Lower lobe of right lung (tissue), 2 donors: ENCODE data around the gene IARS2. TPM values are rescaled to one million over a fixed set of nuclear protein-coding genes. Genes with fewer than 3 reads are reported as not detected.

Experiments
- ATAC-seq, 2 donors: fragments of 200-7000 bp; cut with Tn5 transposase; one replicate each; pipeline ENCODE4 v1.9.1; 2020 to 2022; ENCODE audit warnings: mild to moderate bottlenecking in 2 of 2, moderate library complexity in 2 of 2
- DNase-seq: peaks from one replicate; pipeline ENCODE4 v3.0.0-alpha.2; 2020
- H3K27ac ChIP-seq: fragments of 200-600 bp; one replicate; pipeline ENCODE4 v1.8.0; 2022
- H3K27me3 ChIP-seq: fragments of 200-600 bp; one replicate; pipeline ENCODE4 v1.8.0; 2022; ENCODE audit warnings: low read depth
- H3K36me3 ChIP-seq: fragments of 200-600 bp; one replicate; pipeline ENCODE4 v1.8.0; 2022; ENCODE audit warnings: mild to moderate bottlenecking
- H3K4me1 ChIP-seq: fragments of 200-600 bp; one replicate; pipeline ENCODE4 v1.8.0; 2022
- H3K4me3 ChIP-seq: fragments of 200-600 bp; one replicate; pipeline ENCODE4 v1.8.0; 2022; ENCODE audit warnings: mild to moderate bottlenecking
- H3K9me3 ChIP-seq: fragments of 200-600 bp; one replicate; pipeline ENCODE4 v1.8.0; 2022
- CTCF ChIP-seq: fragments of 200-600 bp; IDR thresholded peaks from one replicate; pipeline ENCODE4 v1.8.0; 2022; ENCODE audit warnings: antibody characterized with exemption, mild to moderate bottlenecking
- intact Hi-C: fragments of 100-400 bp; cut with DNase I; formaldehyde crosslinking; loops from one replicate; pipeline ENCODE4 v1.11.0; 2022
- total RNA-seq: library from RNA; stranded (reverse); fragmentation: NEBNext Ultra II Directional; extraction: Animal tissue kit (Norgen Biotek cat#: 25700); gene quantifications from one replicate; pipeline ENCODE4 v1.2.1, GENCODE V29; 2021
- donor health status: DM: no; HTN: yes; CAD: no; lungs with severe emphysema.

Gene IARS2
- total RNA-seq, 1 donor from 2014 or later: 51.9 TPM

DNA sequence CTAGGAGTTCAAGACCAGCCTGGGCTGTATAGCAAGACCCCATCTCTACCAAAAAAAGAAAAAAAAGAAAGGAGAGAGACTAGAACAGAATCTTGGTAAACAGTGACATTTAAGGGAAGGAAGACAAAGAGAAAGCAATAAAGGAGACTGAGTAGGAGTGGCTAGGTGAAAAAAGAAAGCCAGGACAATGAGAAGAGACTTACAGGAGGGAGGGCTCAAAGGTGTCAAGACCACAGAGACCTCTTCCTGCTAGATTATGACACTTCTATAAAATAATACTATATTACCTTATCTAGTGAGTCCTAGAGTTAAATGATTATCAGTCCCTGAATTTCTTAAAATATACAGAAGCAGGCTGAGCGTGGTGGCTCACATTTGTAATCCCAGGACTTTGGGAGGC lies 37.6 kb upstream of the IARS2 start:
- H3K27ac ChIP-seq: no peak overlapping the region
- DNase-seq: no peak

DNA sequence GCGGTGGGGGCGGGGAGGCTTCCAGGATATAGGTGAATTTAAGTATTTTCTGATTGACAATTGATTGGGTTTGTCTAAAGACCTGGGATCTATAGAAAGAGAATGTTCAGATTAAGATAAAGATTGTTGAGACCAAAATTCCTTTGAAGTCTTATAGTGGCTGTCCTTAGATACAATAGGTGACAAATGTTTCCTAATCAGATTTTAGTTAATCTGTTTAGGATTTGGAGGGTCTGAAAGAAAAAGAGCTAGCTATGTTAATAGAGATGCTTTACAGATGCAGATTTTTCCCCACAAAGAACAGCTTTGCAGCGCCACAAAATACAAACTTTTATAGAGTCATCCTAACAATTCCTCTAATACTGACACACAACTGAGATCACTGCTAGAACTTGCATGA lies 33.1 kb upstream of the IARS2 start:
- intact Hi-C loops: no loop called here
- no peak overlapping the region for H3K4me3 ChIP-seq
- DNase-seq (no peak), ATAC-seq (no peak)
- no peaks in the 10 kb centered on the region for H3K27me3 ChIP-seq
- H3K9me3 ChIP-seq: no peaks in the 10 kb centered on the region
- no peaks in the 10 kb centered on the region for H3K4me1 ChIP-seq
- no peak for TF ChIP-seq CTCF
- H3K27ac ChIP-seq: no peak overlapping the region
- peaks cover 87% of the 10 kb centered on the region for H3K36me3 ChIP-seq

More for the DNA sequence above, 37.6 kb upstream of the IARS2 start:
- H3K4me1 ChIP-seq: no peaks in the 10 kb centered on the region
- no peak for ATAC-seq
- H3K9me3 ChIP-seq: no peaks in the 10 kb centered on the region
- H3K36me3 ChIP-seq: peaks cover 55% of the 10 kb centered on the region
- H3K27me3 ChIP-seq: no peaks in the 10 kb centered on the region
- intact Hi-C loops: no loop called here
- H3K4me3 ChIP-seq: no peak overlapping the region
- no peak for TF ChIP-seq CTCF

- H3K36me3 ChIP-seq: peaks cover 93% of the 10 kb centered on the region
- H3K27me3 ChIP-seq: no peaks in the 10 kb centered on the region
- no peaks in the 10 kb centered on the region for H3K4me1 ChIP-seq
- no peak for TF ChIP-seq CTCF
- no peak overlapping the region for H3K27ac ChIP-seq
- no peak overlapping the region for H3K4me3 ChIP-seq
- no peaks in the 10 kb centered on the region for H3K9me3 ChIP-seq
- intact Hi-C loops: no loop called here
- DNase-seq (no peak), ATAC-seq (no peak)
These were observed 31.3 kb upstream of the IARS2 start for GRCh38 chr1:220062629-220063028.

GRCh38 chr1:220067269-220068204 lies 26.4 kb upstream of the IARS2 start:
- H3K27me3 ChIP-seq: no peaks in the 10 kb centered on the region
- no peaks in the 10 kb centered on the region for H3K4me1 ChIP-seq
- intact Hi-C loops: no loop called here
- no peaks in the 10 kb centered on the region for H3K9me3 ChIP-seq
- no peak overlapping the region for H3K27ac ChIP-seq
- DNase-seq: no peak
- ATAC-seq: no peak
- peaks cover 87% of the 10 kb centered on the region for H3K36me3 ChIP-seq
- TF ChIP-seq CTCF: no peak
- H3K4me3 ChIP-seq: no peak overlapping the region

DNA sequence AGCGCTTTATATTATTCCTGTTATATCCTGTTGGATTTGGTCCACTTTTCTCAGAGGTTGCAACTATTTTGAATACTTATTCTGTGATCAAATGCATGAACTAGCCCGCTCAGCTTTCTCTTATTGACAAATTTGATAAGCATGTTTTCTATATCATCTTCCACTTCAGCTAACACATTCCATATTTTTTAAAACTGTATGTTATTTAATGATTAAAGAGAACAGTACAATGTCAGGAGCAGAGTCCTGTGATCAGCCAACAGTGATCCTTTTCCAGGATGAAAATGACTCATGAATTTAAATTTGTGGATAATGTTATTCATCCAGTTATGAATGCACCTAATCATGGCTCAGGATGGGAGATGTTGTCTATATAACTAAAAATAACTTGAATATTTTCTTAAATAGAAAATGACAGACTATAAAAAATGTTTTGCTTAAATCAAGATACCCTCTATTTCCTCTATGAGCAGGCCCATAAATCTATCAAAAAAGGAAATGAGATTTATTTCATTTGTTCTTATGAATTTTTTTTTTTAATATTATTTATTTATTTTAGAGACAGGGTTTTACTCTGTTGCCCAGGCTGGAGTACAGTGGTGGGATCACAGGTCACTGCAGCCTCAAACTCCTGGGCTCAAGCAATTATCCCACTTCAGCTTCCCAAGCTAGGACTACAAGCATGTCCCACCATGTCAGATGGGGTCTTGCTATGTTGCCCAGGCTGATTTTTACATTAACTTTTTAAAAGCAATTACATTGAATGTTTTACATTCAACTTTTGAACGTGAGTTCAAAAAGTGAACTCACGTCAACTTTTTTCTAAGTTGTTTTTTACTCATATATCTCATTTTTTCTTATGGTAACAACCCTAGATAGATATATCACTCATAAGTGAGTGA lies 16.8 kb upstream of the IARS2 start:
- H3K27me3 ChIP-seq: no peaks in the 10 kb centered on the region
- DNase-seq: no peak
- no peak overlapping the region for H3K27ac ChIP-seq
- no peak for ATAC-seq
- no peak overlapping the region for H3K4me3 ChIP-seq
- H3K4me1 ChIP-seq: no peaks in the 10 kb centered on the region
- no peaks in the 10 kb centered on the region for H3K9me3 ChIP-seq
- H3K36me3 ChIP-seq: peaks cover 41% of the 10 kb centered on the region
- no peak for TF ChIP-seq CTCF
- intact Hi-C loops: no loop called here
